Stimulated activated CD4-positive, alpha-beta T cell treated with anti-CD3 and anti-CD28 coated beads, Interleukin-1b, Interleukin-23, amount 100 ng/mL, for 48 hours (primary cell): Measurements from ENCODE around the gene VWA2.

Experiments used
- DNase-seq: peaks from one replicate; pipeline ENCODE4 v3.0.0-alpha.2; 2020

Gene VWA2

GRCh38 chr10:114278140-114278883 lies 39.3 kb downstream of the VWA2 start:
- no peak for DNase-seq

- DNase-seq = no peak
Observed at GRCh38 chr10:114278884-114279191, 39.8 kb downstream of the VWA2 start.

GRCh38 chr10:114279289-114279688 lies 40.2 kb downstream of the VWA2 start:
- no peak for DNase-seq

GRCh38 chr10:114279901-114280644 lies 41.0 kb downstream of the VWA2 start:
- DNase-seq = no peak

- no peak for DNase-seq
Observed at GRCh38 chr10:114281006-114281405, 42.0 kb downstream of the VWA2 start.

GRCh38 chr10:114281461-114281860 lies 42.4 kb downstream of the VWA2 start:
- no peak for DNase-seq

- DNase-seq = no peak
Observed at GRCh38 chr10:114282526-114282925, 43.5 kb downstream of the VWA2 start.

GRCh38 chr10:114283091-114283490 lies 44.0 kb downstream of the VWA2 start:
- no peak for DNase-seq

GRCh38 chr10:114283535-114284234 lies 44.6 kb downstream of the VWA2 start:
- DNase-seq = no peak

- DNase-seq = no peak
Observed at GRCh38 chr10:114284346-114285071, 45.5 kb downstream of the VWA2 start.

- no peak for DNase-seq
Observed at GRCh38 chr10:114285961-114286441, 46.9 kb downstream of the VWA2 start.

- no peak for DNase-seq
Observed at GRCh38 chr10:114286921-114287320, 47.9 kb downstream of the VWA2 start.

GRCh38 chr10:114288424-114289095 lies 49.5 kb downstream of the VWA2 start:
- no peak for DNase-seq

- no peak for DNase-seq
Observed at GRCh38 chr10:114289096-114289436, 50.0 kb downstream of the VWA2 start.

- no peak for DNase-seq
Observed at GRCh38 chr10:114290038-114290437, 51.0 kb downstream of the VWA2 start.

- DNase-seq = no peak
Observed at GRCh38 chr10:114291076-114291475, 52.0 kb downstream of the VWA2 start.

GRCh38 chr10:114291516-114291915 lies 52.5 kb downstream of the VWA2 start:
- DNase-seq = no peak

GRCh38 chr10:114293075-114293474 lies 54.0 kb downstream of the VWA2 start:
- DNase-seq = no peak

- DNase-seq = no peak
Observed at GRCh38 chr10:114294549-114294948, 55.5 kb downstream of the VWA2 start.

- DNase-seq = no peak
Observed at GRCh38 chr10:114295393-114295792, 56.3 kb downstream of the VWA2 start.

- no peak for DNase-seq
Observed at GRCh38 chr10:114297136-114297705, 58.2 kb downstream of the VWA2 start.

GRCh38 chr10:114300036-114300645 lies 61.1 kb downstream of the VWA2 start:
- DNase-seq = no peak
